Left ventricle myocardium inferior (tissue), 1 donor: ENCODE data around the gene LIPT2. TPM values are rescaled to one million over a fixed set of nuclear protein-coding genes. Genes with fewer than 3 reads are reported as not detected.
A peak's percentile ranks its signal among the peaks of the same experiment; 100 is the strongest.

ENCODE experiments used
- DNase-seq: peaks from one replicate; pipeline ENCODE4 v3.0.0-alpha.2; 2020
- H3K27ac ChIP-seq: fragments of 200-600 bp; replicated peaks from 2 replicates; pipeline ENCODE4 v1.8.0; 2021
- H3K27me3 ChIP-seq: fragments of 200-600 bp; 2 replicates; pipeline ENCODE4 v1.8.0; 2021; ENCODE audit warnings: low read depth
- H3K36me3 ChIP-seq: fragments of 200-600 bp; 2 replicates; pipeline ENCODE4 v1.8.0; 2021
- H3K4me1 ChIP-seq: fragments of 200-600 bp; 2 replicates; pipeline ENCODE4 v1.8.0; 2021
- H3K4me3 ChIP-seq: fragments of 200-600 bp; 2 replicates; pipeline ENCODE4 v1.8.0; 2021; ENCODE audit warnings: mild to moderate bottlenecking, moderate library complexity
- H3K9me3 ChIP-seq: fragments of 200-600 bp; replicated peaks from 2 replicates; pipeline ENCODE4 v1.8.0; 2021
- CTCF ChIP-seq: fragments of 200-600 bp; IDR thresholded peaks from 2 replicates; pipeline ENCODE4 v1.8.0; 2021; ENCODE audit warnings: antibody characterized with exemption, mild to moderate bottlenecking, borderline replicate concordance
- intact Hi-C: fragments of 100-400 bp; cut with micrococcal nuclease; formaldehyde crosslinking; loops from one replicate; pipeline ENCODE4 v1.11.0; 2022
- total RNA-seq: library from RNA; stranded (reverse); fragmentation: NEBNext Ultra II Directional; extraction: Animal tissue kit (Norgen Biotek cat#: 25700); gene quantifications from one replicate; pipeline ENCODE4 v1.2.1, GENCODE V29; 2021
- donor health status: DM: no; HTN: yes; CAD: no; lungs with severe emphysema.

Gene LIPT2
- total RNA-seq, 1 donor from 2014 or later = 0.96 TPM

DNA sequence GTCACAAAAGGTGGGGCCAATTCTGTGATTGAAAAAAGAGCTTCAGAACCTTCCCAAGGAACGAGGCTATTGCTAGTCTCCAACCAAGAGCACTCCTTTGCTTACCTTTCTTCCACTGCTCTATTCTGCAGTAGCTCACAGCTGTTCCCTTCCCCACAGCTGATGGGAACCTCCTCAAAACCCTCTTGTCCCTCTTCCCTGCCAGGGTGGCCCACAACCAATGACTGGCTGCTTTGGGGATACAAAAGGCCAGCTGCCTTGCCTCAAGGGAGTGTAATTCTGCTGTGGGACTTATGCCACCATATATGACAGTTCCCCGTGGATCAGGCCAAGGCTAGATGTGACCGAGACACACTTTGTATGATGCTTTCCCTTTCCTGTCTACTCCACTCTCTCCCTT is 41.2 kb downstream of the LIPT2 start:
- DNase-seq = no peak
- Histone ChIP-seq H3K27ac (no peak overlapping the region), H3K9me3 (no peaks in the 10 kb centered on the region), H3K4me1 (no peaks in the 10 kb centered on the region), H3K27me3 (peaks cover 13% of the 10 kb centered on the region), H3K36me3 (no peaks in the 10 kb centered on the region), H3K4me3 (no peak overlapping the region)
- no peak for TF ChIP-seq CTCF
- intact Hi-C loops = loop anchor here (5.0 kb wide), 1 partner anchor 120 kb away; no protein-coding TSS in a partner anchor

DNA sequence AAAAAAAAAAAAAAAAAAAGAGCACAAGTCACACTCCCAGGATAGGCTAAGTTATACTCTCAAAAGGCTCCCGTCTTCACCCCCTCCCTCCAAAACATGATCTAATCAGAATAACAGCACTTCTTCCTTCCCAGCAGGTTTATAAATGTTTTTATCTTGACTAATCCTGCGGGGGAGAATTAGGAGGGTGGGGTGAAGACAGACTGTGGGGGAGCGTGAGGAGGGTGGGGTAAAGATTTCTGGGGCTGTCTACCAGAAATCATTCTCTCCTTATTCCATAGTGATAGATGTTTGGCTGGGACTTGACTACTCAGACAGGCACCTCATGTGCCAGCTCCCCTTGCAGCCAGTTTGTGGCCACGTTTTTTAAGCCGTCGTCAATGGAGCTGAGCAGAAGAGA is 43.2 kb downstream of the LIPT2 start:
- no peak for DNase-seq
- Histone ChIP-seq H3K9me3 (no peaks in the 10 kb centered on the region), H3K27me3 (peaks cover 13% of the 10 kb centered on the region), H3K36me3 (no peaks in the 10 kb centered on the region), H3K4me1 (no peaks in the 10 kb centered on the region), H3K4me3 (no peak overlapping the region), H3K27ac (no peak overlapping the region)
- TF ChIP-seq CTCF = no peak
- intact Hi-C loops = loop anchor here (5.0 kb wide), 1 partner anchor 122 kb away; no protein-coding TSS in a partner anchor

DNA sequence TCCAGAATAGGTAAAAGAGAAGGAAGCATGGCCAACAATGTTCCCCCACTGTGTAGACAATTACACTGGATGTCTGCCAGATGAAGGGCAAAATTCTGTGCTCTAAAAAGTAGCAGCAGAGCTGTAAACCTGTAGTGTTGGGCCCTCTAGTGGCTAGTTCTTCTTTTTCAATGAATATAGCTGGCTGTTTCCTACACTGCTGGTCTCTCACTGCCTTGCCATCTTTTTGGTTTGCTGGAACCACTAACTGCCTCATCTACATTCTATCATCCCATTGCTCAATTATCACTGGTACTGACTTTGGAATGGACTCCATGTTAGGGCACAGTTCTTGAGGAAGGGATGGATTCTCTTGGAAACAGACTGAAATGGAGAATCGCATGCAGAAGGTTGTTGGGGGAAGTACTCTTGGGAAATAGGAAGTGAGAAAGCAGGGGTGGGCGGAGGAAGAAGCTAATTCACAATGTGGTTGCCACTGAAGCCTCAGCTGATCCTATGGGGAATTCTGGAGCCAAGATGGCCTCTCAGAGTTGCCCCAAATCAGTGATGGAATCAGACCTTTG is 44.1 kb downstream of the LIPT2 start:
- no peaks in the 10 kb centered on the region for H3K9me3 ChIP-seq
- peak; percentile 80 for TF ChIP-seq CTCF
- no peak overlapping the region for H3K27ac ChIP-seq
- H3K27me3 ChIP-seq = peaks cover 13% of the 10 kb centered on the region
- no peaks in the 10 kb centered on the region for H3K36me3 ChIP-seq
- intact Hi-C loops = loop anchor here (2.0 to 5.0 kb wide), 2 partner anchors 61 to 192 kb away; no protein-coding TSS in a partner anchor
- H3K4me3 ChIP-seq = no peak overlapping the region
- DNase-seq = no peak
- peaks cover 1% of the 10 kb centered on the region for H3K4me1 ChIP-seq

DNA sequence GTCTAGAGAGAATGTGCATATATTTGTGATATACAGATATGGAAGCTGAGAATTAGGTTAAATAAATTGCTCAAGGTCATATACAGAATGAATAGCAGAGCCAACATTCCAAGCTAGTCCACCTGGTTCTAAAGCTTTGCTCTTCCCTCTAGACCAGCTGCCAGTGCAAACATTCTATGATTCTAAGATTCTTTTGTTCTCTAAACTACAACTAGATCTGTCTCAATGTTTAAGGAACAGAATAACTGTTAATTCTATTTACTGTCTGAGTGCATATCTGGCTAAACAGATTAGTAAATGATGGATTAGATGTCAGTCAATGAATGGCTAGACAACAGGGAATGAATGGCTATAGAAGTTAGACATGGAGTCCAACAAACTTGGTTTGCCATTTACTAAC is 45.8 kb downstream of the LIPT2 start:
- peaks cover 10% of the 10 kb centered on the region for H3K27me3 ChIP-seq
- intact Hi-C loops = loop anchor here (2.0 to 5.0 kb wide), 2 partner anchors 59 to 190 kb away; no protein-coding TSS in a partner anchor
- no peak overlapping the region for H3K4me3 ChIP-seq
- no peaks in the 10 kb centered on the region for H3K9me3 ChIP-seq
- no peak overlapping the region for H3K27ac ChIP-seq
- TF ChIP-seq CTCF = no peak
- H3K36me3 ChIP-seq = no peaks in the 10 kb centered on the region
- no peak for DNase-seq
- peaks cover 18% of the 10 kb centered on the region for H3K4me1 ChIP-seq

DNA sequence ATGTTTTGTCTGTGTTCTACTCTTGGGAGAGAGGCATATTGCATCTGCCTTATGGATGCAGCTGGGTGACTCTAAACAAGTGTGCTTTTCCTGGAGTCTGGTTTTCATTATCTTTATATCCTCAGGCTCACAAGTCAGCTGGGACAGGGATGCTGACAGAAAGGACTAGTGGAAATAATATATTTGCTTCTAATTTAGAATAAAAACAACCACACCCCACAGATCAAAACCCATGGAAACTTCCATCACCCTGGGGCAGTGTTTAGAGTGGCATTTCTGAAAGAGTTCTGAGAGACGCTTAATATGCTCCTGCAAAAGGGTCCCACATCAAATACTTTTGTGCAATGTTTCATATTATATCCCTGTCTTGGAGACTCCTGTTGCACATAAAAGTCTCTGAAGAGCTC is 47.0 kb downstream of the LIPT2 start:
- Histone ChIP-seq H3K9me3 (no peaks in the 10 kb centered on the region), H3K4me1 (peaks cover 19% of the 10 kb centered on the region), H3K36me3 (no peaks in the 10 kb centered on the region), H3K27ac (no peak overlapping the region), H3K27me3 (no peaks in the 10 kb centered on the region), H3K4me3 (no peak overlapping the region)
- no peak for DNase-seq
- TF ChIP-seq CTCF = no peak
- intact Hi-C loops = loop anchor here (5.0 kb wide), 1 partner anchor 189 kb away; no protein-coding TSS in a partner anchor
